Stomach (tissue), 4 donors: ENCODE data around the gene BID.

ENCODE experiments used
- EP300 ChIP-seq: sonication (generic); formaldehyde crosslinking; IDR thresholded peaks from one replicate; pipeline ENCODE4 v1.6.1; 2017; ENCODE audit warnings: antibody characterized with exemption
- POLR2A ChIP-seq, 4 donors: fragments of 450-650 bp; IDR thresholded peaks; one replicate each; pipeline ENCODE4 v1.6.1; 2016; ENCODE audit warnings: antibody characterized with exemption in 4 of 4, control low read depth in 2 of 4, mild to moderate bottlenecking in 1 of 4, moderate library complexity in 1 of 4
- TF ChIP-seq, protein P1 (sequence below), 7 experiments: fragments of 450-650 bp in 4 of 7; fragments of 200-600 bp in 3 of 7; sonication (generic) in 3 of 7; IDR thresholded peaks; one replicate each; pipeline ENCODE4 v1.5.1; 2016 to 2019; ENCODE audit warnings: antibody characterized with exemption in 7 of 7, control low read depth in 2 of 7, mild to moderate bottlenecking in 1 of 7

DNA sequence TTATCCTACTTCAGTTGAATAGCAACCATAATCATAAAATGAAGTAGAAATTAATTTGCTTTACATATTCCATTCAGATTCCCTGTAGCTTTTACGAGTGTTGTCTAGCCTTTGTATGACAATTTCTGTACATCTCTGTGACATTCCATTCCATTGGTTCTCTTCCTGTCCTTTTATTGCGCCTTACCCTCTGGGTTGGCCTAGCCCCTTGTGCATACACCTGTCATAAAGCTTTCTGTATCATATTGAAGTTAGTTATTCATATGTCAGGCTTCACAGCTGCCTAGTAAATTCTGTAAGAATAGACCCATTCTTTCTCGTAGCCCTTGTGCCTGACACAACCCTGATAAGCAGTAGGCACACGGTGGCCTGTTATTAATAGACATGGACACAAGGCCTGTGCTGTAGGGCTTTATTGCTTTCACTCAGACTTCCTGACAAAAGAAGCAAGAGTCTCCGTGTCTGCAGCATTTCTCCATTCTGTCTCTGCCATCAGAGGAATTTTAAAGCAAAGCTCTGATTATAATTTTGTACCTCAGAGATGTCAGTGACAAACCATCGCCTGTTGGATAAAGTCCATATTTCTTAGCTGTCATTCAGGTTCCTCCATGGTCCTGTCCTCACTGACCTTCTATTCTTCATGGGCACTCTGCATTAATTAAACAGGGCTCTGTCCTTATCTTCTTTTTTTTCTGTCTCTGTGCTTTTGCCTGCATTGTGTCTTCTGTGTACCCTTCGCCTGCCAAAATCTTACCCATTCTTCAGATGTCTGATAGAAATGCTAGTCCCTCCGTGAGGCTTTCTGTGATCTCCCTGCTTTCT, 49.4 kb downstream of the BID start:
- no peak for TF ChIP-seq EP300
- TF ChIP-seq, protein P1, sequence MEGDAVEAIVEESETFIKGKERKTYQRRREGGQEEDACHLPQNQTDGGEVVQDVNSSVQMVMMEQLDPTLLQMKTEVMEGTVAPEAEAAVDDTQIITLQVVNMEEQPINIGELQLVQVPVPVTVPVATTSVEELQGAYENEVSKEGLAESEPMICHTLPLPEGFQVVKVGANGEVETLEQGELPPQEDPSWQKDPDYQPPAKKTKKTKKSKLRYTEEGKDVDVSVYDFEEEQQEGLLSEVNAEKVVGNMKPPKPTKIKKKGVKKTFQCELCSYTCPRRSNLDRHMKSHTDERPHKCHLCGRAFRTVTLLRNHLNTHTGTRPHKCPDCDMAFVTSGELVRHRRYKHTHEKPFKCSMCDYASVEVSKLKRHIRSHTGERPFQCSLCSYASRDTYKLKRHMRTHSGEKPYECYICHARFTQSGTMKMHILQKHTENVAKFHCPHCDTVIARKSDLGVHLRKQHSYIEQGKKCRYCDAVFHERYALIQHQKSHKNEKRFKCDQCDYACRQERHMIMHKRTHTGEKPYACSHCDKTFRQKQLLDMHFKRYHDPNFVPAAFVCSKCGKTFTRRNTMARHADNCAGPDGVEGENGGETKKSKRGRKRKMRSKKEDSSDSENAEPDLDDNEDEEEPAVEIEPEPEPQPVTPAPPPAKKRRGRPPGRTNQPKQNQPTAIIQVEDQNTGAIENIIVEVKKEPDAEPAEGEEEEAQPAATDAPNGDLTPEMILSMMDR (IDR thresholded peaks at IDR 0.05) = no peak
- no peak for TF ChIP-seq POLR2A (IDR thresholded peaks at IDR 0.05)
